K562 (cell line): ENCODE results near the gene RARS1. TPM values are rescaled to one million over a fixed set of nuclear protein-coding genes. Genes with fewer than 3 reads are reported as not detected.

Experiments used
- ATAC-seq: fragments of 200-7000 bp; cut with Tn5 transposase; 3 replicates; pipeline ENCODE4 v1.9.1; 2020; ENCODE audit warnings: moderate library complexity
- BruUV-seq: library from RNA; stranded (reverse); fragments of 400-500 nt; replicated peaks from 2 replicates; lab custom pipeline; 2021; lab: Mats Ljungman, UMichigan
- CTCF ChIA-PET: fragments of 300-600 bp; formaldehyde crosslinking; extraction: SDS; loops from one replicate; lab custom pipeline; 2021; ENCODE audit warnings: low intra/inter-chr PET ratio; lab: Yijun Ruan, JAX
- POLR2A ChIA-PET: fragments of 300-600, 350-650 bp; sonication (Branson Sonifier 250); formaldehyde crosslinking; extraction: SDS; loops from one replicate; lab custom pipeline; 2021; ENCODE audit warnings: antibody characterized with exemption, inconsistent platforms; lab: Yijun Ruan, JAX
- DNase-seq, 4 experiments: peaks; one replicate each; pipeline versions ENCODE4 v3.0.0 to v3.0.0-alpha.2; 2011 to 2018; ENCODE audit warnings: low spot score in 3 of 4, mixed read lengths in 3 of 4; ENCODE audit errors: extremely low read depth in 1 of 4
- FAIRE-seq: peaks from 2 replicates; lab custom pipeline; 2011; peaks lifted over from hg19 to GRCh38; lab: Jason Lieb, UNC
- H2AFZ ChIP-seq: 2 replicates; pipeline ENCODE4 v1.6.0; 2011; ENCODE audit warnings: low read depth, low read length, control low read depth, inconsistent platforms
- H3K27ac ChIP-seq: fragments of 200-600 bp; 3 replicates; pipeline ENCODE4 v1.8.0; 2011; ENCODE audit warnings: low read depth, mild to moderate bottlenecking, control low read depth, inconsistent platforms, low read length, moderate library complexity, mixed read lengths; ENCODE audit errors: extremely low read depth
- H3K27me3 ChIP-seq, 2 experiments: fragments of 300-600 bp in 1 of 2; 2 replicates in 1 of 2; 3 replicates in 1 of 2; pipeline versions ENCODE4 v1.6.0 to v1.8.0; 2011; ENCODE audit warnings: inconsistent platforms in 2 of 2, low read length in 2 of 2, mild to moderate bottlenecking in 1 of 2, mixed read lengths in 1 of 2, moderate library complexity in 1 of 2; ENCODE audit not compliant: control insufficient read depth in 2 of 2, insufficient read depth in 2 of 2
- H3K36me3 ChIP-seq: fragments of 300-600 bp; 3 replicates; pipeline ENCODE4 v1.8.0; 2011; ENCODE audit warnings: mild to moderate bottlenecking, low read length, inconsistent platforms; ENCODE audit not compliant: control insufficient read depth, insufficient read depth
- H3K4me1 ChIP-seq, 2 experiments: fragments of 200-600 bp in 1 of 2; replicated peaks in 1 of 2; 2 replicates in 1 of 2; 3 replicates in 1 of 2; pipeline versions ENCODE4 v1.5.1 to v1.8.0; 2011; ENCODE audit warnings: inconsistent platforms in 2 of 2, low read length in 2 of 2, mild to moderate bottlenecking in 1 of 2, mixed read lengths in 1 of 2, moderate library complexity in 1 of 2; ENCODE audit not compliant: control insufficient read depth in 2 of 2, insufficient read depth in 2 of 2
- H3K4me2 ChIP-seq: 2 replicates; pipeline ENCODE4 v1.6.1; 2011; ENCODE audit warnings: low read length, control low read depth, inconsistent platforms, mixed read lengths; ENCODE audit not compliant: insufficient read depth
- H3K4me3 ChIP-seq: fragments of 200-600 bp; sonication (generic), shearing (Covaris generic); 2 replicates; pipeline ENCODE4 v1.5.1; 2016; ENCODE audit warnings: control low read depth, inconsistent platforms
- H3K79me2 ChIP-seq: fragments of 200-600 bp; 3 replicates; pipeline ENCODE4 v1.8.0; 2011; ENCODE audit warnings: low read length, inconsistent platforms; ENCODE audit not compliant: control insufficient read depth, insufficient read depth
- H3K9ac ChIP-seq, 2 experiments: 2 replicates each; pipeline versions ENCODE4 v1.6.0 to v1.6.1; 2011; ENCODE audit warnings: low read depth in 2 of 2, low read length in 2 of 2, control low read depth in 1 of 2, inconsistent platforms in 1 of 2, mild to moderate bottlenecking in 1 of 2, mixed read lengths in 1 of 2; ENCODE audit not compliant: insufficient read depth in 1 of 2
- H3K9me1 ChIP-seq: one replicate; pipeline ENCODE4 v1.6.0; 2011; ENCODE audit warnings: inconsistent platforms, mild to moderate bottlenecking, low read length, moderate library complexity; ENCODE audit not compliant: control insufficient read depth, insufficient read depth
- H3K9me3 ChIP-seq: replicated peaks from 2 replicates; pipeline ENCODE4 v1.5.1; 2011; ENCODE audit warnings: low read depth, low read length, inconsistent platforms; ENCODE audit not compliant: control insufficient read depth, insufficient read depth
- H4K20me1 ChIP-seq: replicated peaks from 2 replicates; pipeline ENCODE4 v1.6.1; 2011; ENCODE audit warnings: low read length, inconsistent platforms, mixed read lengths; ENCODE audit not compliant: control insufficient read depth, insufficient read depth
- MTA3 ChIP-seq: fragments of 450-650 bp; formaldehyde crosslinking; IDR thresholded peaks from 2 replicates; pipeline ENCODE4 v1.6.1; 2017; ENCODE audit warnings: mild to moderate bottlenecking, borderline replicate concordance
- ZKSCAN3 ChIP-seq: fragments of 250-450 bp; sonication (Bioruptor Pico); IDR thresholded peaks from 2 replicates; pipeline ENCODE4 v1.4.0; 2020
- ZNF121 ChIP-seq: sonication (generic); formaldehyde crosslinking; conservative IDR thresholded peaks from 2 replicates; pipeline ENCODE4 v1.8.0; 2022; ENCODE audit warnings: missing genetic modification reagents
- ZNF316 ChIP-seq: fragments of 450-650 bp; IDR thresholded peaks from 2 replicates; pipeline ENCODE4 v1.6.1; 2016
- ZNF354B ChIP-seq: fragments of 250-450 bp; sonication (Bioruptor Pico); IDR thresholded peaks from 2 replicates; pipeline ENCODE4 v1.4.0; 2020
- WGBS: fragments of 100-300 bp; shearing (Covaris generic); methylation state at CpG from one replicate; pipeline ENCODE4 v1.1.6; 2016; ENCODE audit warnings: low coverage, mixed read lengths; ENCODE audit not compliant: insufficient coverage; ENCODE audit errors: missing lambda C conversion rate; 5-methylcytosine and 5-hydroxymethylcytosine counted together
- in situ Hi-C: fragments of 300-500 bp; cut with MboI; formaldehyde crosslinking; loops from 4 replicates; pipeline ENCODE4 v1.15.0; 2018; ENCODE audit warnings: inconsistent platforms, mixed read lengths
- intact Hi-C: fragments of 100-400 bp; cut with micrococcal nuclease; formaldehyde crosslinking; loops from 2 replicates; pipeline ENCODE4 v1.14.2; 2022
- polyA plus RNA-seq, 8 experiments: library from polyadenylated mRNA; depleted of rRNA in 4 of 8; stranded (reverse) in 5 of 8; unstranded in 3 of 8; fragments of >200 nt; fragmentation: Nextera tagmentation in 2 of 8; fragmentation: Illumina TruSeq in 1 of 8; extraction: Ambion mirVana in 2 of 8; extraction: Trizol in 1 of 8; gene quantifications; 2 replicates each; pipeline versions ENCODE4 v1.2.1 to v1.2.3, GENCODE V29; 2011 to 2014; ENCODE audit warnings: inconsistent platforms in 1 of 8, missing spikeins in 1 of 8
- total RNA-seq, 7 experiments: library from RNA; depleted of rRNA in 6 of 7; stranded (reverse); fragments of >200 nt in 6 of 7; fragmentation: Illumina TruSeq in 2 of 7; extraction: Trizol in 2 of 7; gene quantifications; 2 replicates each; pipeline versions ENCODE4 v1.2.1 to v1.2.3, GENCODE V29; 2011 to 2021; ENCODE audit warnings: low replicate concordance in 1 of 7

The RARS1 gene
- total and polyA plus RNA-seq, 9 of the 15 experiments (the other 6 are each of a cell fraction or from before 2014, with no cell fraction given): 109 to 196 (median 139) TPM

DNA sequence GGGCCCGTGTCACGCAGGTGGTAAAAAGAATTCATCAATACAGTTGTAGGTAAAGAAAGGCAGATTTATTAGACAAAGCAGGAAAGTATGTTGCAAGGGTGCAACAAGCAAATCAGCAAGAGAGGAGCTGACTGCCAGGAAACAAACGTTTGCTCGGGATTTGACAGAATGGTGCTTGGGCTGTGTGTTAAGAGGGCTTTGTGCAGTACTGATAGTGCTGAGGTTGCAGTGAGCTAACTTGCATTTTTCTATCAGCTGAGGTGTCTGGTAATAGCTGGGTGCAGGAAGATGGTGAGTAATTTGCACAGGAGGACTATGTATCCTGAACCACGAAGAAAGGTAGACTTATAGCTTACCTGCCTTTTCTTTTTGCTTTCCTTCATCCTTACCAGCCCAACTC lies 3.9 kb upstream of the RARS1 start:
- H3K27me3 ChIP-seq: no peaks in the 10 kb centered on the region; a peak in 1 of 5 replicates
- no peak overlapping the region for H3K4me3 ChIP-seq
- TF ChIP-seq ZNF354B (no peak), ZNF316 (peak; percentile 13; the same call in 1 of the 2 replicates)
- TF ChIP-seq, all 486 proteins: peak for 1
- DNase-seq (no peak), FAIRE-seq (no peak), ATAC-seq (no peak)
- ChIA-PET CTCF (no interaction called here), POLR2A (interaction anchor here (0.5 to 1.2 kb wide), 2 partner anchors 14 to 583 kb away, joined by 3 read pairs; no protein-coding TSS in a partner anchor)
- Histone ChIP-seq H2AFZ (no peak overlapping the region), H3K4me1 (peaks cover 0 to 3% of the 10 kb centered on the region in 2 experiments; a peak in 2 of 5 replicates), H3K27ac (no peak overlapping the region), H3K9ac (no peak overlapping the region), H3K9me3 (no peaks in the 10 kb centered on the region), H4K20me1 (0 out of 2 replicates have a peak, but pooled peaks cover 4% of the 10 kb centered on the region), H3K4me2 (no peak overlapping the region), H3K79me2 (peaks cover 12% of the 10 kb centered on the region), H3K36me3 (peaks cover under 1% of the 10 kb centered on the region; the same call in 1 of the 3 replicates), H3K9me1 (no peaks in the 10 kb centered on the region)
- intact Hi-C loops (loop anchor here (5.0 kb wide), 1 partner anchor 215 kb away; no protein-coding TSS in a partner anchor), in situ Hi-C loops (no loop called here)
- no TSS peak for BruUV-seq
- 13% methylated on average over 5 of the region's 5 CpGs for WGBS

GRCh38 chr5:168489059-168489458 lies 2.8 kb downstream of the RARS1 start:
- H3K4me1 ChIP-seq: peaks cover 0 to 2% of the 10 kb centered on the region in 2 experiments; a peak in 2 of 5 replicates
- POLR2A ChIA-PET: no interaction called here
- H2AFZ ChIP-seq: no peak overlapping the region
- ATAC-seq (no peak), FAIRE-seq (no peak), DNase-seq (no peak)
- TF ChIP-seq ZKSCAN3 (CRISPR knock-in tag): no peak
- no peak for TF ChIP-seq MTA3
- peak; percentile 58 for TF ChIP-seq ZNF121
- 93% methylated on average over 3 of the region's 3 CpGs for WGBS
- CTCF ChIA-PET: no interaction called here
- 0 out of 2 replicates have a peak, but pooled peaks cover 4% of the 10 kb centered on the region for H4K20me1 ChIP-seq
- no peak overlapping the region for H3K9ac ChIP-seq
- peaks cover 64% of the 10 kb centered on the region for H3K36me3 ChIP-seq
- no peak overlapping the region for H3K4me2 ChIP-seq
- intact Hi-C loops (loop anchor here (5.0 kb wide), 1 partner anchor 88 kb away; the partner anchor contains the start of gene PANK3), in situ Hi-C loops (no loop called here)
- no TSS peak for BruUV-seq
- H3K4me3 ChIP-seq: no peak overlapping the region
- no peaks in the 10 kb centered on the region for H3K9me1 ChIP-seq
- H3K27ac ChIP-seq: no peak overlapping the region
- no peaks in the 10 kb centered on the region for H3K9me3 ChIP-seq
- no peaks in the 10 kb centered on the region for H3K27me3 ChIP-seq
- peaks cover 26% of the 10 kb centered on the region for H3K79me2 ChIP-seq
